Adrenal gland (tissue), 12 donors: ENCODE results near the gene TICAM1. TPM values are rescaled to one million over a fixed set of nuclear protein-coding genes. Genes with fewer than 3 reads are reported as not detected.

ENCODE experiments used
- DNase-seq, 7 donors: peaks; one replicate each; pipeline ENCODE4 v3.0.0-alpha.2; 2019 to 2020
- H3K27ac ChIP-seq, 5 donors: fragments of 200-600 bp; sonication (generic) in 4 of 5; 1 replicate in 3 of 5; 2 replicates in 2 of 5; pipeline versions ENCODE4 v1.5.1 to v1.8.0; 2016 to 2020; ENCODE audit warnings: mild to moderate bottlenecking in 1 of 5
- H3K27me3 ChIP-seq: fragments of 200-600 bp; 2 replicates; pipeline ENCODE4 v1.8.0; 2021
- H3K36me3 ChIP-seq, 2 donors: fragments of 200-600 bp; replicated peaks in 1 of 2; 1 replicate in 1 of 2; 2 replicates in 1 of 2; pipeline versions ENCODE4 v1.5.1 to v1.8.0; 2018 to 2022
- H3K4me1 ChIP-seq, 2 donors: fragments of 200-600 bp; replicated peaks in 1 of 2; 1 replicate in 1 of 2; 2 replicates in 1 of 2; pipeline versions ENCODE4 v1.5.1 to v1.8.0; 2018 to 2021
- H3K4me3 ChIP-seq, 4 donors: fragments of 200-600 bp; sonication (generic) in 3 of 4; one replicate each; pipeline ENCODE4 v1.5.1; 2016 to 2018
- H3K9me3 ChIP-seq, 3 donors: fragments of 200-600 bp; sonication (generic) in 1 of 3; replicated peaks in 1 of 3; 1 replicate in 2 of 3; 2 replicates in 1 of 3; pipeline versions ENCODE4 v1.5.1 to v1.8.0; 2016 to 2021
- POLR2A ChIP-seq, 2 donors: fragments of 450-650 bp; IDR thresholded peaks; one replicate each; pipeline ENCODE4 v1.6.1; 2017; ENCODE audit warnings: antibody characterized with exemption in 2 of 2, mild to moderate bottlenecking in 2 of 2, moderate library complexity in 1 of 2
- WGBS, 4 donors: extraction: QIAGEN DNeasy Blood & Tissue Kit in 2 of 4; methylation state at CpG; one replicate each; pipeline versions ENCODE4 v1.1.5 to v1.1.7; 2013 to 2017; 5-methylcytosine and 5-hydroxymethylcytosine counted together
- intact Hi-C, 2 donors: fragments of 100-400 bp; cut with DNase I; formaldehyde crosslinking; loops; one replicate each; pipeline versions ENCODE4 v1.14.1 to v1.15.0; 2022 to 2023
- polyA plus RNA-seq, 3 donors: library from polyadenylated mRNA; stranded (reverse); fragments of 200-250 nt in 2 of 3; fragments of 350-450 nt in 1 of 3; fragmentation: Illumina TruSeq in 1 of 3; extraction: RNeasy Lipid Tissue Mini Kit (QIAGEN cat#74804) in 1 of 3; gene quantifications; one replicate each; pipeline ENCODE4 v1.2.3, GENCODE V29; 2013 to 2014
- total RNA-seq, 9 donors: library from RNA; depleted of rRNA in 4 of 9; stranded (reverse); fragments of >200 nt in 4 of 9; fragments of 120-200 nt in 1 of 9; fragmentation: NEBNext Ultra II Directional in 1 of 9; extraction: Animal tissue kit (Norgen Biotek cat#: 25700) in 1 of 9; gene quantifications; one replicate each; pipeline versions ENCODE4 v1.1.0 to v1.2.4, GENCODE V29; 2013 to 2023
- TF ChIP-seq, protein P1 (sequence below), 6 experiments: fragments of 450-650 bp in 4 of 6; fragments of 200-600 bp in 2 of 6; sonication (generic) in 1 of 6; IDR thresholded peaks; 1 replicate in 5 of 6; 2 replicates in 1 of 6; pipeline versions ENCODE4 v1.5.1 to v1.8.0; 2016 to 2021; ENCODE audit warnings: antibody characterized with exemption in 6 of 6, mild to moderate bottlenecking in 2 of 6, moderate library complexity in 1 of 6
- donor health status: healthy with polysubstance abuse.
- donor health status: Bipolar disorder and iron deficiency.
- donor health status: DM: yes; HTN: yes; CAD: no.
- donor health status: DM: no; HTN: no; CAD: no.
- donor health status: DM: no; HTN: no; CAD: no.
- donor health status: DM: yes; HTN: yes; CAD: no.

The TICAM1 gene
- total and polyA plus RNA-seq, 12 donors = 0.61 to 12.0 (median 6.8) TPM

DNA sequence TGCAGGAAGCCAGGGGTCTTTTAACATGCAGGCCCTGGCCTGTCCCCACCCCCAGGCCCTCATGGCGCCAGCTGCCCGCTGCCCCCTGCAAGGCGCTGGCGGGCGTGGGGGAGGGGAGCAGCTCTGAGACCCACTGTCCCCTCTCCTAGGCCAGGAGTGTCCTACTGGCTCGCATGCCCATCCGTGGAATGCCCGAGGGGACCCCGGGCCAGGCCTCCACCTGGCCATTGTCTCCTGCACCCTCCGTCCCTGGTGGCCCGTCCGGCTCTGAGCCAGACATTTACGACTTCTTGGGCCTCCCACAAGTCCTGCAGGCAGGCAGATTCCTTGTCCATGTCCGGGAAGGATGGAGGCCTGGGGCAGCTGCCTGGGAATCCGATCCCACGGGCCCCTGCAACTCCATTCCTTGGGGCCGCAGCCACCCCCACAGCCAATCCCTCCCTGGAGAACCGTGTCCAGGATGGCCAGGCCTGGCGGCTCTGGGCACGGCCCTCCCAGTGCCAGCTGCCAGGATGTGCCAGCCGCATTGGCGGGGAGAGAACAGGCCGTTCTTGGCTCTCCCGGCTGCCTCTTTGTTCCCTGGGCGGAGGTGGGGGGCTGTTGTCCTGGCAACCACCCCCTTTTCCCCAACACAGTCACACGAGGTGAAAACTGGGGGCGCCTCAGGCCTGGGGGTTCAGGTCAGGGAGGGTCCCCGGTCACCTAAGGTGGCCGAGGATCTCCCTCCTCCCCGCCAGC is 46.4 kb upstream of the TICAM1 start:
- no peaks in the 10 kb centered on the region for H3K27me3 ChIP-seq
- no peak for TF ChIP-seq POLR2A (IDR thresholded peaks at IDR 0.05)
- TF ChIP-seq, protein P1, sequence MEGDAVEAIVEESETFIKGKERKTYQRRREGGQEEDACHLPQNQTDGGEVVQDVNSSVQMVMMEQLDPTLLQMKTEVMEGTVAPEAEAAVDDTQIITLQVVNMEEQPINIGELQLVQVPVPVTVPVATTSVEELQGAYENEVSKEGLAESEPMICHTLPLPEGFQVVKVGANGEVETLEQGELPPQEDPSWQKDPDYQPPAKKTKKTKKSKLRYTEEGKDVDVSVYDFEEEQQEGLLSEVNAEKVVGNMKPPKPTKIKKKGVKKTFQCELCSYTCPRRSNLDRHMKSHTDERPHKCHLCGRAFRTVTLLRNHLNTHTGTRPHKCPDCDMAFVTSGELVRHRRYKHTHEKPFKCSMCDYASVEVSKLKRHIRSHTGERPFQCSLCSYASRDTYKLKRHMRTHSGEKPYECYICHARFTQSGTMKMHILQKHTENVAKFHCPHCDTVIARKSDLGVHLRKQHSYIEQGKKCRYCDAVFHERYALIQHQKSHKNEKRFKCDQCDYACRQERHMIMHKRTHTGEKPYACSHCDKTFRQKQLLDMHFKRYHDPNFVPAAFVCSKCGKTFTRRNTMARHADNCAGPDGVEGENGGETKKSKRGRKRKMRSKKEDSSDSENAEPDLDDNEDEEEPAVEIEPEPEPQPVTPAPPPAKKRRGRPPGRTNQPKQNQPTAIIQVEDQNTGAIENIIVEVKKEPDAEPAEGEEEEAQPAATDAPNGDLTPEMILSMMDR (IDR thresholded peaks at IDR 0.05) = no peak
- intact Hi-C loops = no loop called here

DNA sequence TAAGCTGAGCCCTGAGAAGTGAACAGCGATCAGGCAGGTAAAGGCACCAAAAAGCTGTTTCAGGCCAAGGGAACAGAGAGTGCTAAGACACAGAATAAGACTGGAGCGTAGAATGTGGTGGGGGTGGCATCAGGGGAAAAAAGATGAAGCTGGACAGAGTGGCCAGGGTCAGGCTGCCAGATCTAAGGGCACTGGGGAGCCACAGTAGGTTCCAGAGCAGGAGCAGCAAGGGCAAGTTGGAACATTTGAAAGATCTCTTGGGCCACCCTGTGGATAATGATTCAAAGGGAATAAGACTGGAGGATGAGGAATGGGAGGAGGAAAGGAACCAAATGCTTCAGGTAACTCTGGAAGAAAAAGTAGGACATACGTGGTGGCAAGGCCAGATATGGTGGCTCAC is 42.4 kb upstream of the TICAM1 start:
- H3K27ac ChIP-seq = no peak overlapping the region
- DNase-seq = no peak
- peaks cover 0 to 13% of the 10 kb centered on the region in 2 donors for H3K4me1 ChIP-seq
- TF ChIP-seq, protein P1 (IDR thresholded peaks at IDR 0.05) = no peak
- no peak for TF ChIP-seq POLR2A (IDR thresholded peaks at IDR 0.05)
- intact Hi-C loops = loop anchor here (2.0 to 5.0 kb wide), 3 partner anchors 37 to 158 kb away; no protein-coding TSS in a partner anchor
- H3K27me3 ChIP-seq = no peaks in the 10 kb centered on the region
- no peaks in the 10 kb centered on the region for H3K9me3 ChIP-seq
- no peak overlapping the region for H3K4me3 ChIP-seq
- no peaks in the 10 kb centered on the region for H3K36me3 ChIP-seq
- WGBS, 4 donors = 86 to 96% (median 92%) methylated on average over 3 of the region's 3 CpGs

More for the DNA sequence above, 46.4 kb upstream of the TICAM1 start:
- no peaks in the 10 kb centered on the region for H3K4me1 ChIP-seq
- WGBS, 4 donors = 64 to 100% (median 87%) methylated on average over 2 to 30 of the region's 30 CpGs
- DNase-seq = no peak
- no peaks in the 10 kb centered on the region for H3K9me3 ChIP-seq
- no peaks in the 10 kb centered on the region for H3K36me3 ChIP-seq
- H3K4me3 ChIP-seq = no peak overlapping the region
- H3K27ac ChIP-seq = no peak overlapping the region

DNA sequence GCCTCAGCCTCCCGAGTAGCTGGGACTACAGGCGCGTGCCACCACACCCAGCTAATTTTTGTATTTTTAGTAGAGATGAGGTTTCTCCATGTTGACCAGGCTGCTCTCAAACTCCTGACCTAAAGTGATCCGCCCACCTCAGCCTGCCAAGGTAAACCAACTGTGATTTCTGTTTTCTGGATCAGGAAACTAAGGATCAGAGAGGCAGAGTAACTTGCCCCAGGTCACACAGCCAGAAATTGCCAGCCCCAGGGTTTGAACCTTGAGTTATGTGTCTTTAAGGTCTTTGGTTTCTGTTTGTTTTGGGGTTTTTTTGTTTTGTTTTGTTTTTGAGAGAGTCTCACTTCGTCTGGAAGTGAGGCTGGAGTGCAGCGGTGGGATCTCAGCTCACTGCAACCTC is 40.2 kb upstream of the TICAM1 start:
- H3K4me3 ChIP-seq = no peak overlapping the region
- 63 to 80% (median 73%) methylated on average over 6 of the region's 6 CpGs for WGBS, 4 donors
- no peaks in the 10 kb centered on the region for H3K36me3 ChIP-seq
- no peaks in the 10 kb centered on the region for H3K9me3 ChIP-seq
- TF ChIP-seq POLR2A (IDR thresholded peaks at IDR 0.05) = no peak
- TF ChIP-seq, protein P1 (IDR thresholded peaks at IDR 0.05) = no peak
- H3K4me1 ChIP-seq = peaks cover 1 to 20% of the 10 kb centered on the region in 2 donors
- intact Hi-C loops = loop anchor here (2.0 to 5.0 kb wide), 3 partner anchors 39 to 161 kb away; no protein-coding TSS in a partner anchor
- no peak overlapping the region for H3K27ac ChIP-seq
- DNase-seq = no peak
- no peaks in the 10 kb centered on the region for H3K27me3 ChIP-seq

DNA sequence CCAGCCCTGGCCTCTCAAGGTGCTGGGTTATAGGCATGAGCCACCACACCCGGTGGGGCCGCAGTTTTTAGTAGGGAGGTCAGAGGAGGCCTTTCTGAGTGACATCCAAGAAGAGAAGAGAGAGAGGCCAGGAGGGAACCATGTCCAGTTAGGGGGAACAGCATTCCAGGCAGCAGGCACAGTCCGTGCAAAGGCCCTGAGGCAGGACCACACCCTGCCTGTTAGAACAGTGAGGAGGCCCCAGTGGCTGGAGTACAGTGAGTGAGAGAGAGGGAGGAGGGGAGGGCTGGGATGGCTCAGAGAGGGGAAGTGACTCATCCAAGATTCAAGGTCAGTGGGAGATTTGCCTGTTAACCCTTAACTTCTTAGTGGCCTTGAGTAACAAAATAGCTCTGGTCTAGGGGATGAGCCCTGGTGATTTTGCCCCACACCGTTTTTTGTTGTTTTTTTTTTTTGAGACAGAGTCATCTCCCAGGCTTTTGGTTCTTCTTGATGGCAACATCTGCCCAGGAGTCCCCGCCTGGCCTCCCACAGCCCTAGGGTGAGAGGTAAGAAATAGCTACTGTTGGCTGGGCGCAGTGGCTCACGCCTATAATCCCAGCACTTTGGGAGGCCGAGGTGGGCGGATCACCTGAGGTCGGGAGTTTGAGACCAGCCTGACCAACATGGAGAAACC is 38.7 kb upstream of the TICAM1 start:
- Histone ChIP-seq H3K9me3 (no peaks in the 10 kb centered on the region), H3K4me3 (no peak overlapping the region), H3K4me1 (peaks cover 9 to 32% of the 10 kb centered on the region in 2 donors), H3K27me3 (no peaks in the 10 kb centered on the region), H3K36me3 (no peaks in the 10 kb centered on the region), H3K27ac (peak overlapping the region in 4 of 5 donors; percentile 6 to 91 (median 83))
- intact Hi-C loops = loop anchor here (5.0 kb wide), 2 partner anchors 42 to 162 kb away; no protein-coding TSS in a partner anchor
- 55 to 66% (median 57%) methylated on average over 10 of the region's 10 CpGs for WGBS, 4 donors
- peak in 1 of 2 donors; percentile 22 for TF ChIP-seq POLR2A (IDR thresholded peaks at IDR 0.05)
- TF ChIP-seq, protein P1 (IDR thresholded peaks at IDR 0.05) = no peak
- peak; percentile 75 to 91 (median 89) for DNase-seq
